DND-41 (cell line): ENCODE data around the gene ACVR2B.

Experiments used
- CTCF ChIP-seq: IDR thresholded peaks from 2 replicates; pipeline ENCODE4 v1.5.1; 2012; ENCODE audit warnings: borderline replicate concordance, low read length, moderate library complexity, mild to moderate bottlenecking; ENCODE audit not compliant: poor library complexity, severe bottlenecking; ENCODE audit errors: extremely low read depth
- EZH2 ChIP-seq: IDR thresholded peaks from 3 replicates; pipeline ENCODE4 v1.6.1; 2012; ENCODE audit warnings: borderline replicate concordance, low read depth, mild to moderate bottlenecking, moderate library complexity, low read length, inconsistent platforms; ENCODE audit not compliant: severe bottlenecking

- TF ChIP-seq EZH2 (no peak), CTCF (no peak)
Observed at GRCh38 chr3:38477057-38477820, 23.5 kb downstream of the ACVR2B start.
